ENCODE results near the gene TP53BP2. TPM values are rescaled to one million over a fixed set of nuclear protein-coding genes. Genes with fewer than 3 reads are reported as not detected.

Gene TP53BP2
- total RNA-seq, 1 donor, result 31.8 TPM

GRCh38 chr1:223772771-223773160, 73.0 kb downstream of the TP53BP2 start:
- no peak overlapping the region for H2AFZ ChIP-seq (ENCODE audit: low read length)
- TF ChIP-seq CTCF (IDR thresholded peaks at IDR 0.05; ENCODE audit: extremely low read depth, low read depth, low read length), result no peak
- no peak for DNase-seq (ENCODE audit: insufficient read length, low spot score, missing footprints)
- H3K4me3 ChIP-seq (ENCODE audit: insufficient read depth, low read length), result no peak overlapping the region
- peak overlapping the region; percentile 59 for H3K27ac ChIP-seq (ENCODE audit: low read depth, low read length)
- H3K36me3 ChIP-seq (ENCODE audit: insufficient read depth, low read length), result peaks cover 76% of the 10 kb centered on the region
- H3K4me1 ChIP-seq (ENCODE audit: insufficient read depth, low read length), result peaks cover 49% of the 10 kb centered on the region
- peaks cover 4% of the 10 kb centered on the region for H3K79me2 ChIP-seq (ENCODE audit: insufficient read depth, low read length)
- no peak overlapping the region for H3K4me2 ChIP-seq (ENCODE audit: insufficient read depth, low read length)
- H3K27me3 ChIP-seq (ENCODE audit: insufficient read depth, low read length), result no peaks in the 10 kb centered on the region
- H4K20me1 ChIP-seq (ENCODE audit: insufficient read depth, low read length), result peaks cover 4% of the 10 kb centered on the region
- H3K9me3 ChIP-seq (ENCODE audit: low read depth, low read length), result no peaks in the 10 kb centered on the region

- no peak for TF ChIP-seq CTCF (IDR thresholded peaks at IDR 0.05; ENCODE audit: extremely low read depth, low read depth, low read length)
- H3K36me3 ChIP-seq (ENCODE audit: insufficient read depth, low read length), result peaks cover 69% of the 10 kb centered on the region
- no peaks in the 10 kb centered on the region for H3K27me3 ChIP-seq (ENCODE audit: insufficient read depth, low read length)
- peaks cover 4% of the 10 kb centered on the region for H3K79me2 ChIP-seq (ENCODE audit: insufficient read depth, low read length)
- H3K4me3 ChIP-seq (ENCODE audit: insufficient read depth, low read length), result peak overlapping the region; percentile 4
- no peak overlapping the region for H2AFZ ChIP-seq (ENCODE audit: low read length)
- peaks cover 49% of the 10 kb centered on the region for H3K4me1 ChIP-seq (ENCODE audit: insufficient read depth, low read length)
- peaks cover 4% of the 10 kb centered on the region for H4K20me1 ChIP-seq (ENCODE audit: insufficient read depth, low read length)
- peak overlapping the region; percentile 59 for H3K27ac ChIP-seq (ENCODE audit: low read depth, low read length)
- peak; percentile 92 for DNase-seq (ENCODE audit: insufficient read length, low spot score, missing footprints)
- H3K9me3 ChIP-seq (ENCODE audit: low read depth, low read length), result no peaks in the 10 kb centered on the region
- peak overlapping the region; percentile 55 for H3K4me2 ChIP-seq (ENCODE audit: insufficient read depth, low read length)
Measured at GRCh38 chr1:223771814-223772770, 73.7 kb downstream of the TP53BP2 start.

GRCh38 chr1:223771469-223771813, 74.3 kb downstream of the TP53BP2 start:
- Histone ChIP-seq H3K27ac (ENCODE audit: low read depth, low read length) (peak overlapping the region; percentile 59), H3K9me3 (ENCODE audit: low read depth, low read length) (no peaks in the 10 kb centered on the region), H3K79me2 (ENCODE audit: insufficient read depth, low read length) (peaks cover 4% of the 10 kb centered on the region), H4K20me1 (ENCODE audit: insufficient read depth, low read length) (peaks cover 4% of the 10 kb centered on the region), H3K4me1 (ENCODE audit: insufficient read depth, low read length) (peaks cover 48% of the 10 kb centered on the region), H3K36me3 (ENCODE audit: insufficient read depth, low read length) (peaks cover 73% of the 10 kb centered on the region), H3K4me2 (ENCODE audit: insufficient read depth, low read length) (peak overlapping the region; percentile 55), H3K4me3 (ENCODE audit: insufficient read depth, low read length) (peak overlapping the region; percentile 4), H3K27me3 (ENCODE audit: insufficient read depth, low read length) (no peaks in the 10 kb centered on the region), H2AFZ (ENCODE audit: low read length) (no peak overlapping the region)
- TF ChIP-seq CTCF (IDR thresholded peaks at IDR 0.05; ENCODE audit: extremely low read depth, low read depth, low read length), result no peak
- no peak for DNase-seq (ENCODE audit: insufficient read length, low spot score, missing footprints)

- H3K4me3 ChIP-seq (ENCODE audit: insufficient read depth, low read length), result no peak overlapping the region
- no peaks in the 10 kb centered on the region for H3K27me3 ChIP-seq (ENCODE audit: insufficient read depth, low read length)
- peaks cover 11% of the 10 kb centered on the region for H3K79me2 ChIP-seq (ENCODE audit: insufficient read depth, low read length)
- H3K4me1 ChIP-seq (ENCODE audit: insufficient read depth, low read length), result peaks cover 41% of the 10 kb centered on the region
- peaks cover 76% of the 10 kb centered on the region for H3K36me3 ChIP-seq (ENCODE audit: insufficient read depth, low read length)
- no peaks in the 10 kb centered on the region for H3K9me3 ChIP-seq (ENCODE audit: low read depth, low read length)
- peak; percentile 62 for DNase-seq (ENCODE audit: insufficient read length, low spot score, missing footprints)
- H3K4me2 ChIP-seq (ENCODE audit: insufficient read depth, low read length), result peak overlapping the region; percentile 55
- H3K27ac ChIP-seq (ENCODE audit: low read depth, low read length), result peak overlapping the region; percentile 59
- no peak for TF ChIP-seq CTCF (IDR thresholded peaks at IDR 0.05; ENCODE audit: extremely low read depth, low read depth, low read length)
- peaks cover 4% of the 10 kb centered on the region for H4K20me1 ChIP-seq (ENCODE audit: insufficient read depth, low read length)
- H2AFZ ChIP-seq (ENCODE audit: low read length), result no peak overlapping the region
Measured at GRCh38 chr1:223770621-223771315, 75.0 kb downstream of the TP53BP2 start.
